Measurements from ENCODE around the gene ATP5IF1.

ATP5IF1 gene

GRCh38 chr1:28267633-28268032 is 31.7 kb downstream of the ATP5IF1 start:
- DNase-seq: no peak

DNA sequence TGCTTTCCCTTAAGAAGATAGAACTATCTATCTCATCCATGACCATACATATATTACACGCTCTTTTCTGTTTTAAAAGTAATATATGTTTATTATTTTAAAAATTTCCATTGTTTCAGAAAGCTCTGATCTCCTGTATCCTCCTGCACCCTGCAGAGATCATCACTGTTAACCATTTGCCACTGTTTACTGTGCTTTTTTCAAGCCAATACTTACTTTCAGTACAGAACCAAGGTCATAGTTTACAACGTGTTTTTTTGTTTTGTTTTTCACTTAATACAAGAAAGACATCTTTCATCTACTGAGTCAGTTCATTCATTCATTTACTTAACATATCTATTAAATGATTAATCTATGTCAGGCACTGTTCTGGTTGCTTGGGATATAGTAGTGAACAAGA is 33.6 kb downstream of the ATP5IF1 start:
- no peak for DNase-seq

GRCh38 chr1:28272215-28272852 is 36.4 kb downstream of the ATP5IF1 start:
- no peak for DNase-seq

- no peak for DNase-seq
Observed at GRCh38 chr1:28273216-28273860, 37.4 kb downstream of the ATP5IF1 start.

GRCh38 chr1:28278763-28279162 is 42.8 kb downstream of the ATP5IF1 start:
- no peak for DNase-seq

GRCh38 chr1:28279721-28280120 is 43.8 kb downstream of the ATP5IF1 start:
- DNase-seq: no peak

- no peak for DNase-seq
Observed at GRCh38 chr1:28280501-28280900, 44.6 kb downstream of the ATP5IF1 start.

DNA sequence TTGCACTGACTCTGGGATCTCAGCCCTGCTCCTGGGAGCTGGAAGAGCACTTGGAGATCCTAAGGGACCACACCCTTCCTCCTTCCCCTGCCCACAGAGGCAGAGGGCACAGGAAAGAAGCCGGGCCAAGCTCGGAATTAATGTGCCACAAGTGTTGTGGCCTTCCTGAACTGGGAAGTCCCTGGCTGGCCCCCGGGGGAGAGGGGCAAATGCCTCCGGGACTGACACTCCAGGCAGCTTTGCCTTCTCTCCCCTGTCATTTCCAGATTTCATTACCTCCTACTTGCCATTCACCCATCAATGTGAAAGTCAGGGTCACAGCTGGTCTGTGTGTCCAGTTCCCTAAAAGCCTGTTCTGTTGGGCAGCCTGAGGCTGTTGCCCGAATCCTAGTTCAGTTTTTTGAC is 45.1 kb downstream of the ATP5IF1 start:
- no peak for DNase-seq

- DNase-seq: no peak
Observed at GRCh38 chr1:28281608-28282425, 45.9 kb downstream of the ATP5IF1 start.

- peak; percentile 13 for DNase-seq
Observed at GRCh38 chr1:28282426-28283407, 46.8 kb downstream of the ATP5IF1 start.

DNA sequence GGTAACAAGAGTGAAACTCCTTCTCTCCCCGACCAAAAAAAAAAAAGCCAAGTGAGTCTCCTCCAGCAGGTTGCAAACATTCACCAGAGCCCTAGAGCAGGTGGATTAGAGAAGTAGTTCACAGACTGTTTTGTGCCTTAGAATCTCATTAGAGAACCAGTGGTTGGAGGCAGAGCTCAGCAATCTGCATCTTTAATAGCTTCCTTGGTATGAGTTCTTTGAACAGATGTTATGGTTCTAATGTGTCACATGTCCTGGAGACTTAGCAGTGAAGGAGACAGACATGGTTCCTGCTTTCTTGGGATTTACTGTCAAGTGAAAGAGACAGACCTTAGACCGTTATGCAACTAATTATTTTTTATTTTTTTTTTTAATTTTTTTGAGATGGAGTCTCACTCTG is 50.2 kb downstream of the ATP5IF1 start:
- no peak for DNase-seq
